Endothelial cell of umbilical vein (primary cell): ENCODE data around the gene N4BP2.

ENCODE experiments used
- POLR2A ChIP-seq: IDR thresholded peaks from 2 replicates; pipeline ENCODE4 v1.6.1; 2012; ENCODE audit warnings: low read depth, mild to moderate bottlenecking, control low read depth, low read length
- TF ChIP-seq, protein P1 (sequence below), 2 donors: IDR thresholded peaks; 1 replicate in 1 of 2; 2 replicates in 1 of 2; pipeline ENCODE4 v1.5.1; 2011; ENCODE audit warnings: low read length in 2 of 2, mild to moderate bottlenecking in 2 of 2, moderate library complexity in 2 of 2, control low read depth in 1 of 2, inconsistent platforms in 1 of 2, low read depth in 1 of 2; ENCODE audit not compliant: insufficient read depth in 1 of 2; ENCODE audit errors: extremely low read depth in 1 of 2

DNA sequence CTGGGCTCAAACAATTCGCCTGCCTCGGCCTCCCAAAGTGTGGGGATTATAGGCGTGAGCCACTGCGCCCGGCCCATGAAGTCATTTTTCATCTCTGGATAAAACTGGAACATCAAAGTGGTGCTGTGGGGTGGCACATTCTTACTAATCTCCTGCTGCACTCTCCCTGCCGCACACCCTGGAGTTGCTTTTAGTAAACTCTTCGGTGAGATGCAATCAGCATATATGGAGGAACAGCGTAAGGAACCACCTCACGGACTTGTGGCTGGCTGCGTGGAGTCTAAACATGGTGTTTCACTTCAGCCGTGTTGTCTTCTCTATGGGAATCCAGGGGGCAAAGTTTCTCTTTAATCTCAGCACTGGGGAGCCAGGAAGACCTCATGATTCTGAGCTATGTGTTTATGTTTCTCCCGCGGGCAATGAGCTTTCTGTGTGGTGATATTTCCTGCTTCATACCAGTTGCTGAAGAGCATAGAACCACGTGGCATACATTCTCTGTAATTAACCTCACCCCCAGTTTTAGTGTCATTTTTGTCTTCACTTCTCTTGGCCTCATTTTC, 138.0 kb downstream of the N4BP2 start:
- TF ChIP-seq, protein P1, sequence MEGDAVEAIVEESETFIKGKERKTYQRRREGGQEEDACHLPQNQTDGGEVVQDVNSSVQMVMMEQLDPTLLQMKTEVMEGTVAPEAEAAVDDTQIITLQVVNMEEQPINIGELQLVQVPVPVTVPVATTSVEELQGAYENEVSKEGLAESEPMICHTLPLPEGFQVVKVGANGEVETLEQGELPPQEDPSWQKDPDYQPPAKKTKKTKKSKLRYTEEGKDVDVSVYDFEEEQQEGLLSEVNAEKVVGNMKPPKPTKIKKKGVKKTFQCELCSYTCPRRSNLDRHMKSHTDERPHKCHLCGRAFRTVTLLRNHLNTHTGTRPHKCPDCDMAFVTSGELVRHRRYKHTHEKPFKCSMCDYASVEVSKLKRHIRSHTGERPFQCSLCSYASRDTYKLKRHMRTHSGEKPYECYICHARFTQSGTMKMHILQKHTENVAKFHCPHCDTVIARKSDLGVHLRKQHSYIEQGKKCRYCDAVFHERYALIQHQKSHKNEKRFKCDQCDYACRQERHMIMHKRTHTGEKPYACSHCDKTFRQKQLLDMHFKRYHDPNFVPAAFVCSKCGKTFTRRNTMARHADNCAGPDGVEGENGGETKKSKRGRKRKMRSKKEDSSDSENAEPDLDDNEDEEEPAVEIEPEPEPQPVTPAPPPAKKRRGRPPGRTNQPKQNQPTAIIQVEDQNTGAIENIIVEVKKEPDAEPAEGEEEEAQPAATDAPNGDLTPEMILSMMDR (IDR thresholded peaks at IDR 0.05; ENCODE audit: extremely low read depth in 1 of 2, insufficient read depth in 1 of 2, low read depth in 1 of 2, low read length in 2 of 2) = no peak
- no peak for TF ChIP-seq POLR2A
